ENCODE results near the gene POU6F2. TPM values are rescaled to one million over a fixed set of nuclear protein-coding genes. Genes with fewer than 3 reads are reported as not detected.

The POU6F2 gene
- total RNA-seq, 4 donors from 2014 or later: not detected

DNA sequence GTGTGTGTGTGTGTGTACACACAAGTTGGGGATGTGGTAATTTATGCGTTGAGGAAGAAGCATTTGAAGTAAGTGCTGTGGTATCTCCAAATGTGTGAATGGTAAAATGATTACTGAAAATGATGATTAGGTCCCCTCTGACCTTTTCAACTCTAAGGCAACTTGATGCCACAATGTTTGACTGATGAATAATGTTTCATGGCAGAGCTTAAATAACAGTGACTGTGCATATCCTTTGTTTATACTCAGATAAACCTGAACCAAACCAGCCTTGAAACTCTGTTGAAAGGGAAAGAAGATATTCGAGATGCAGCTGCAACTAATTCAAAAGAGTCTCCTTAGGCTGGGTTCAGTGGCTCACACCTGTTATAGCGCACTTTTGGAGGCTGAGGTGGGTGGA lies 523.6 kb downstream of the POU6F2 start:
- Histone ChIP-seq H3K36me3 (no peaks in the 10 kb centered on the region), H3K4me1 (no peaks in the 10 kb centered on the region), H3K27me3 (no peaks in the 10 kb centered on the region), H3K9me3 (no peaks in the 10 kb centered on the region), H3K4me3 (no peak overlapping the region), H3K27ac (replicated peaks in 1 of 4) (no peak overlapping the region)
- TF ChIP-seq POLR2A (IDR thresholded peaks at IDR 0.05; ENCODE audit: low read depth) (no peak), EP300 (IDR thresholded peaks at IDR 0.05) (no peak), POLR2AphosphoS5 (IDR thresholded peaks at IDR 0.05) (no peak)
- TF ChIP-seq, protein P1, sequence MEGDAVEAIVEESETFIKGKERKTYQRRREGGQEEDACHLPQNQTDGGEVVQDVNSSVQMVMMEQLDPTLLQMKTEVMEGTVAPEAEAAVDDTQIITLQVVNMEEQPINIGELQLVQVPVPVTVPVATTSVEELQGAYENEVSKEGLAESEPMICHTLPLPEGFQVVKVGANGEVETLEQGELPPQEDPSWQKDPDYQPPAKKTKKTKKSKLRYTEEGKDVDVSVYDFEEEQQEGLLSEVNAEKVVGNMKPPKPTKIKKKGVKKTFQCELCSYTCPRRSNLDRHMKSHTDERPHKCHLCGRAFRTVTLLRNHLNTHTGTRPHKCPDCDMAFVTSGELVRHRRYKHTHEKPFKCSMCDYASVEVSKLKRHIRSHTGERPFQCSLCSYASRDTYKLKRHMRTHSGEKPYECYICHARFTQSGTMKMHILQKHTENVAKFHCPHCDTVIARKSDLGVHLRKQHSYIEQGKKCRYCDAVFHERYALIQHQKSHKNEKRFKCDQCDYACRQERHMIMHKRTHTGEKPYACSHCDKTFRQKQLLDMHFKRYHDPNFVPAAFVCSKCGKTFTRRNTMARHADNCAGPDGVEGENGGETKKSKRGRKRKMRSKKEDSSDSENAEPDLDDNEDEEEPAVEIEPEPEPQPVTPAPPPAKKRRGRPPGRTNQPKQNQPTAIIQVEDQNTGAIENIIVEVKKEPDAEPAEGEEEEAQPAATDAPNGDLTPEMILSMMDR (IDR thresholded peaks at IDR 0.05): no peak
- WGBS: 68% methylated on average over 3 of the region's 3 CpGs
- DNase-seq (ENCODE audit: extremely low spot score): no peak
- intact Hi-C loops (cut with DNase I): no loop called here

DNA sequence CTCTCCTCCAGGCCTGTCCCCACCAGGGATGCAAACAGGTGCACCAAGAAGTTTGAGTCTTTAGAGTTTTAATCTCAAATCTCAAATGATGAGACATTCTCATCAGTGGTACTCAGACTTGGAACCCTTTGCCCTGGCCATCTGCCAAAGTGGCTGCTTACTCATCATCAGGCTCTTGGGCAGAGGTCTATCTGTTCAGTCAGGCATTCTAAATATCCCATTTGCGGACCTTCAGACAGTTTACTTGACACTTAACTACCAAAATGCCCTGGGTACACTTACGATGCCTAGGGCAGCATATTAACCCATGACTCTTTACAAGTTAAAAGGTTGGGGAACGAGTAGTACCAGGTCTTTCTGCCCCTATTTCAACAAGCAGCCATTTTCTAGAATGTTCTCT lies 527.3 kb downstream of the POU6F2 start:
- intact Hi-C loops (cut with DNase I): no loop called here
- H3K27ac ChIP-seq (replicated peaks in 1 of 4): no peak overlapping the region
- H3K4me1 ChIP-seq: no peaks in the 10 kb centered on the region
- DNase-seq (ENCODE audit: extremely low spot score): peak; percentile 62
- no peaks in the 10 kb centered on the region for H3K27me3 ChIP-seq
- 40% methylated on average over 3 of the region's 3 CpGs for WGBS
- TF ChIP-seq EP300 (IDR thresholded peaks at IDR 0.05) (no peak), POLR2AphosphoS5 (IDR thresholded peaks at IDR 0.05) (no peak), POLR2A (IDR thresholded peaks at IDR 0.05; ENCODE audit: low read depth) (no peak)
- TF ChIP-seq, protein P1 (IDR thresholded peaks at IDR 0.05): no peak
- H3K4me3 ChIP-seq: no peak overlapping the region
- no peaks in the 10 kb centered on the region for H3K36me3 ChIP-seq
- no peaks in the 10 kb centered on the region for H3K9me3 ChIP-seq

DNA sequence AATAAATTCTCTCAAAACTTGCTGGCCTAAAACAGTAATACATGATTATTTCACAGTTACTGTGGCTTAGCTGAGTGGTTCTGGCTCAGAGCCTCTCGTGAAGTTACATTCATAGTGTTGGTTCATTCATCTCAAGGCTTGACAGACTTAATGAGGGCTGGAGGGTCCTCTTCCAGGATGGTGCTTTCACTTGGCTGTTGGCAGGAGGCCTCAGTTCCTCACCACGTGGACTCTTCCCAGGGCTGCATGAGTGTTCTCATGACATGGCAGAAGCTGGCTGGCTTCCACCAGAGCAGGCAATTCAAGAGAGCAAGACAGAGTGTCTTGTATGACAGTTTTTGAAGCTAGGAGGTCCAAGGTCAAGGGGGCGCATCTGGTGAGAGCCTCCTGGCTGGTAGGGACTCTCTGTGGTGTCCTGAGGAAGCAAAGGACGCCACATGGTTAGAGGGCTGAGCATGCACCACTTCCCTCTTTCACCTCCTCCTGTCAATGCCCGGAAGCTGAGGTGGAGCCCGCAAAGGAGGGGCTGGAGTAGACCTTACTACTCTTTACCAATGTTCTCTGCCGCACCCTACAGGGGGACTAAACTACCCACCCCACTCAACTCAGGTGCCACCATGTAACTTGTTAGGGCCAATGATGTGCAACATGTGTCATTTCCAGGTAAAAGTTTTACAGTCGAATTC lies 530.3 kb downstream of the POU6F2 start:
- H3K4me3 ChIP-seq: no peak overlapping the region
- H3K27me3 ChIP-seq: no peaks in the 10 kb centered on the region
- 75% methylated on average over 8 of the region's 8 CpGs for WGBS
- no peak overlapping the region for H3K27ac ChIP-seq (replicated peaks in 1 of 4)
- TF ChIP-seq POLR2A (IDR thresholded peaks at IDR 0.05; ENCODE audit: low read depth) (no peak), EP300 (IDR thresholded peaks at IDR 0.05) (no peak), POLR2AphosphoS5 (IDR thresholded peaks at IDR 0.05) (no peak)
- TF ChIP-seq, protein P1 (IDR thresholded peaks at IDR 0.05): no peak
- no peaks in the 10 kb centered on the region for H3K9me3 ChIP-seq
- no peaks in the 10 kb centered on the region for H3K4me1 ChIP-seq
- H3K36me3 ChIP-seq: no peaks in the 10 kb centered on the region
- DNase-seq (ENCODE audit: extremely low spot score): peak; percentile 78
- intact Hi-C loops (cut with DNase I): no loop called here

DNA sequence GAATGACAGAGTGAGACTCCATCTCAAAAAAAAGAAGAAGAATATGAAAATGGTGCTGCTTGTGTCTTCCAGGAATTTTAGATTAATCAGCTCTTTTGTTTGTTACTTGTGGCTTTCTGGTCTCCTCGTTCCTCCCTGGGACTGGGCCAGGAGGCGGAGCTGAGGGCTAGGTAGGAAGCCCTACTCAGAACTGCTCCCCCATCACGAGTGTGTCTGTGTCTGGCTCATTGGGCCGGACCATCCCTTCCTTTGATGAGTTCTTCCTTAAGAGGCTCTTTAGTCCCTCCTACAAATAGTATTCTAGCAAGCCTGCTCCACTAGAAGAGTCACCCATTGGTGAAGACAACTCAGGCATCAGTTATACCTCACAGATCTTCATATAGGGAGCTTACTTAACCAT lies 531.7 kb downstream of the POU6F2 start:
- 71% methylated on average over 4 of the region's 4 CpGs for WGBS
- no peak overlapping the region for H3K27ac ChIP-seq (replicated peaks in 1 of 4)
- no peaks in the 10 kb centered on the region for H3K36me3 ChIP-seq
- TF ChIP-seq, protein P1 (IDR thresholded peaks at IDR 0.05): no peak
- TF ChIP-seq POLR2AphosphoS5 (IDR thresholded peaks at IDR 0.05): no peak
- no peak for TF ChIP-seq POLR2A (IDR thresholded peaks at IDR 0.05; ENCODE audit: low read depth)
- no peak for TF ChIP-seq EP300 (IDR thresholded peaks at IDR 0.05)
- no peaks in the 10 kb centered on the region for H3K27me3 ChIP-seq
- H3K4me1 ChIP-seq: no peaks in the 10 kb centered on the region
- H3K4me3 ChIP-seq: no peak overlapping the region
- intact Hi-C loops (cut with DNase I): no loop called here
- no peaks in the 10 kb centered on the region for H3K9me3 ChIP-seq
- DNase-seq (ENCODE audit: extremely low spot score): peak; percentile 34

DNA sequence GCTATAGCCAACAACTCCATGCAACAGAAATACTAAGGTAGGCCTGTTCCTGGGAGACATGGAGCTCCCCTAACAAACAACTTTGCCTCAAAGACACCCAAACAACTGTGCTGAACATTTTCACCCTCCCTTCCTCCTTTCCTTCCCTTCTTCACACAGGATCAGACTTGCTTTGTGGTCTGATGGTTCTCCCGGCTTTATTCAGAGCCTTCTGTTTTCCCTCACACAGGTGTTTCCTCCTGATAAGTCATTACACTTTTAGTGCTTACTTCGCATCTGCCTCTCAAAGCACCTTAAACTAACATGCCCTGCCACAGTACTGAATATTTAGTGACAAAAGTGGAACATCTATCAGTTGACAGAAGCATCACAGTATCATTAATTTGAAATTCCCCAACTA lies 532.2 kb downstream of the POU6F2 start:
- Histone ChIP-seq H3K4me1 (no peaks in the 10 kb centered on the region), H3K4me3 (no peak overlapping the region), H3K27ac (replicated peaks in 1 of 4) (no peak overlapping the region), H3K27me3 (no peaks in the 10 kb centered on the region), H3K9me3 (no peaks in the 10 kb centered on the region), H3K36me3 (no peaks in the 10 kb centered on the region)
- TF ChIP-seq, protein P1 (IDR thresholded peaks at IDR 0.05): no peak
- TF ChIP-seq POLR2A (IDR thresholded peaks at IDR 0.05; ENCODE audit: low read depth) (no peak), POLR2AphosphoS5 (IDR thresholded peaks at IDR 0.05) (no peak), EP300 (IDR thresholded peaks at IDR 0.05) (no peak)
- intact Hi-C loops (cut with DNase I): no loop called here
- WGBS: 77% methylated on average over 2 of the region's 2 CpGs
- peak; percentile 34 for DNase-seq (ENCODE audit: extremely low spot score)
